ENCODE data around the gene GJB5.
"Not testable (repeated sequence)": the region's sequence is repeated elsewhere in the genome, so short reads cannot be mapped to it uniquely, and the experiment has no call there.

The GJB5 gene

DNA sequence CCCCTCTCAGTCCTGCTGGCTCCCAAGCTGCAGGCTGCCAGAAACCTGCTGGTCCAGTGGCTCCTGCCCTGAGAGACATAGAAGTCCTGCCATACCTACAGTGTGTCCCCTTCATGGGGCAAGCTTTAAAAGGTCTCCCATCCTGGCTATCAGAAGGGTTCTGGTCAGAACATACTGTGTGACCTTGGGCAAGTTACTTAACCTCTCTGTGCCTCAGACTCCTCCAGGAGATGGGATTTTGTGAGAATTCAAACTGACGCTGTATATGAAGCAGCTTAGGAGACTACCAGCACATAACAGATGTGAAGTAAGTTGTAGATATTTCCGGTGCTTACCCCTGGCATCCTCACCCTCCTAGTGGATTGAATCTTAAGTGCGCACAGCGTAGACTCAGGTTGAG, 8.7 kb upstream of the GJB5 start:
- no peak for DNase-seq

DNA sequence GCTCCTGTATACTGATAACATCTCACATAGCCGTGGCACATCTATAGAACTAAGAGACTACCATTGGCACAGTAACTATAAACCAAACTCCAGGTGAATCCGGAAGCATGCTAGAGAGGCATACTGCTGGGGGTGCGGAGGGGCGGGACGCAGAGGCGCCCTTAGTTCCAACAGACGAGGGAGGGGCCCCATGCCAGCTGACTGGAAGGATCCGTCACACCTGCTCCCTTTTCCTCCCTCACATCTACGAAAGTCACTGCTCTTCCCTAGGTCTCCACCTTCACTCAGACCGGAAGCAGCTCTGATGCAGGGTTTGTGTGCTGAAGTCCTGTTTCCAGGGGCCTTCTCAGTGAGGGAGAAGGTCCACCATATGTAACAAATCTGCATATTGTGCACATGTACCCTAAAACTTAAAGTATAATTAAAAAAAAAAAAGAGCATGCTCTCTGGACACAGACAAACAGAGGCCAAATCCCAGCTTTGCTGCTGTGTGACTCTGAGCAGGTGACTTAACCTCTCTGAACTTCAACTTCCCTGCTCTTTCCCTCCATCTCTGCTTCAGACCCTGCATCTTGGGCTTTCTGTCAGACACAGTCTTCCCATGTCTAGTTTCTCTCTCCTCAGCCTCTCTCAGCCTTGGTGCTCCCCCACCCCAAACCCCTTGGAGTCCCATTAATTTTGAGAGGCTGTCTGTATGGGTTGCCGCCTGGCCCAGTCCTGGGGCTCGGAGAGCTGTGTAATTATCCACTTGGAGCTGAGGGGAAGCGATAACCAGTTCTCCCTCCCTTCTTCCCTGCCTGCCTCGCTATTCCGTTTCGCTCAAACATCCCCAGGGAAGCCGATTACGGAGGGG, 7.8 kb upstream of the GJB5 start:
- DNase-seq = no peak

GRCh38 chr1:34747638-34747941, 7.3 kb upstream of the GJB5 start:
- DNase-seq = no peak

DNA sequence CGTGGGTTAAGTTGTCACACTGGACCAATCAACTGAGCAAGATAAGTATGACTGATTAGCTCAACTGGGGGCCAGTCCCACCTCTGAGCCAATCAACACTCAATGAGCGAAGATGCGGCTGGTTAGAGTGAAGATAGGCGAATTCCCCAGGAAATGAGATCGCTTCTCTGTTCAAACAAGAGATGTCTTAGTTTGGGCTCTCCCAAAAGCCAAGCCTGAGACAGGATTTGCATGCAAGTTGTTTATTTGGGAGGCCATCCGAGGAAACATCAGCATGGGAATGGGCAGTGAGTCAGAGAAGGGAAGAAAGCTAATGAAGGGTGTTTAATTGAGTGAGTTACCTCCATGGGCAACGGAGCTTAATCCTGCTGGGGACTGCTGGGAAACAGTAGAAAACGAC, 4.9 kb upstream of the GJB5 start:
- DNase-seq = no peak

- DNase-seq = no peak
Observed at GRCh38 chr1:34750610-34751009, 4.2 kb upstream of the GJB5 start.

- no peak for DNase-seq
Observed at GRCh38 chr1:34753163-34753562, 1.7 kb upstream of the GJB5 start.

GRCh38 chr1:34755961-34756360, 1.1 kb downstream of the GJB5 start:
- DNase-seq = no peak

DNA sequence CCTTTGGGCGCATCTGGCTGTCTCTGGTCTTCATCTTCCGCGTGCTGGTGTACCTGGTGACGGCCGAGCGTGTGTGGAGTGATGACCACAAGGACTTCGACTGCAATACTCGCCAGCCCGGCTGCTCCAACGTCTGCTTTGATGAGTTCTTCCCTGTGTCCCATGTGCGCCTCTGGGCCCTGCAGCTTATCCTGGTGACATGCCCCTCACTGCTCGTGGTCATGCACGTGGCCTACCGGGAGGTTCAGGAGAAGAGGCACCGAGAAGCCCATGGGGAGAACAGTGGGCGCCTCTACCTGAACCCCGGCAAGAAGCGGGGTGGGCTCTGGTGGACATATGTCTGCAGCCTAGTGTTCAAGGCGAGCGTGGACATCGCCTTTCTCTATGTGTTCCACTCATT, 2.5 kb downstream of the GJB5 start:
- DNase-seq = no peak

GRCh38 chr1:34758751-34759150, 3.9 kb downstream of the GJB5 start:
- DNase-seq = no peak

- DNase-seq = peak in 1 of 2 experiments; percentile 6
Observed at GRCh38 chr1:34759503-34760357, 4.9 kb downstream of the GJB5 start, which contains the start of gene GJB4. GJB4 (plus strand) TSS chr1:34759740; CDS start chr1:34761255, 1,515 bp downstream.

DNA sequence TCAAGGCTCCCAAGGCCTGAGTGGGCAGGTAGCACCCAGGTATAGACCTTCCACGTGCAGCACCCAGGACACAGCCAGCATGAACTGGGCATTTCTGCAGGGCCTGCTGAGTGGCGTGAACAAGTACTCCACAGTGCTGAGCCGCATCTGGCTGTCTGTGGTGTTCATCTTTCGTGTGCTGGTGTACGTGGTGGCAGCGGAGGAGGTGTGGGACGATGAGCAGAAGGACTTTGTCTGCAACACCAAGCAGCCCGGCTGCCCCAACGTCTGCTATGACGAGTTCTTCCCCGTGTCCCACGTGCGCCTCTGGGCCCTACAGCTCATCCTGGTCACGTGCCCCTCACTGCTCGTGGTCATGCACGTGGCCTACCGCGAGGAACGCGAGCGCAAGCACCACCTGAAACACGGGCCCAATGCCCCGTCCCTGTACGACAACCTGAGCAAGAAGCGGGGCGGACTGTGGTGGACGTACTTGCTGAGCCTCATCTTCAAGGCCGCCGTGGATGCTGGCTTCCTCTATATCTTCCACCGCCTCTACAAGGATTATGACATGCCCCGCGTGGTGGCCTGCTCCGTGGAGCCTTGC, 6.4 kb downstream of the GJB5 start:
- no peak for DNase-seq

- DNase-seq = no peak
Observed at GRCh38 chr1:34761776-34762307, 7.0 kb downstream of the GJB5 start.

DNA sequence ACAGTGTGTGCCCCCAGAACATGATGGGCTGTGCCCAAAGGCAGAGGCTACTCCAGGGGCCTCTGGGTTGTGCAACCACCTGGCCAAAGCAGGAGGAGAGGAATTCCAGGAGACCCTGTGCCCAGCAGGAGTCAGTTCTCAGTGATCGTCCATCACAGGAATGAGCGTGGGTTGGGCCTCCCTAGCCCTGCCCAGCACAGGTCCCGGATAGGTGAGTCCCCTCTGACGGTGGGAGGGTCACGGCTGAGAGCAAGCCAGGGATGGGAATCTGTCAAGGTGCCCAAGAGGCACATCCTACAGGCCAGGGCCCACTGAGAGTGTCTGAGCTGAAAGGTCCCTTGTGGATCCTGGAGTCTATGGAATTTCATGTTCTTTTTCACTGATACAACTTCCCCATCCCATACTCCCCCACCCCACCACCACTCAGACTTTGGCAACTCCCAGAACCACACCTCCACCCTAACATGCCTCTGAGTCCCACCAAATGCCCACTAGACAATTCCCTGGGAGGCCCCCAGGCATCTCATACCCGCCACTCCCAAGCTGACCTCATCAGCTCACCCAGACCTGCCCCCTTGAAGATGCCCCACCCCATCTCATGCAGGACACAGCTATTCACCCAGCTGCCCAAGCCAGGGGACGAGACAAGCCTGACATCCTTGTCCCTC, 7.8 kb downstream of the GJB5 start:
- peak in 1 of 2 experiments; percentile 25 for DNase-seq

- DNase-seq = peak; percentile 70 to 88
Observed at GRCh38 chr1:34763142-34763781, 8.4 kb downstream of the GJB5 start.

DNA sequence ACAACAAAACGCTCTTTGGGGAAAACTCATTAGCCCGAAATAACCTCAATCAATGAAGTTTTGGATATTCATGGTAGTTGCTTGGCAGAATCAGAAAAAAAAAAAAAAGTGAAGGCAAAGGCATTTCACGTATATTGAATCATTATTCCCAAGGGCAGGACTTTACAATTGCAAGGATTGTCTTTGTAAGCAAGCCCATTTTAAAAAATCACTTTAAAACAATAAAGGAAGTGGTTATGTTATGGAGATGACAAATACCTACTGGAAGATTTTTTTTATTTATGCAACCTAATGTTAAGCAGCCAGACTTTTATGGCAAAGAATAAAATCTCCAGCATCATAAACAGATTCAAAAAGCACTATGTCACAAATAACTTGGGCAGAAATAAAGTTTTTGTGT, 14.0 kb downstream of the GJB5 start:
- DNase-seq = no peak

GRCh38 chr1:34770891-34771504, 16.2 kb downstream of the GJB5 start:
- no peak for DNase-seq

GRCh38 chr1:34771573-34772371, 16.9 kb downstream of the GJB5 start:
- no peak for DNase-seq

DNA sequence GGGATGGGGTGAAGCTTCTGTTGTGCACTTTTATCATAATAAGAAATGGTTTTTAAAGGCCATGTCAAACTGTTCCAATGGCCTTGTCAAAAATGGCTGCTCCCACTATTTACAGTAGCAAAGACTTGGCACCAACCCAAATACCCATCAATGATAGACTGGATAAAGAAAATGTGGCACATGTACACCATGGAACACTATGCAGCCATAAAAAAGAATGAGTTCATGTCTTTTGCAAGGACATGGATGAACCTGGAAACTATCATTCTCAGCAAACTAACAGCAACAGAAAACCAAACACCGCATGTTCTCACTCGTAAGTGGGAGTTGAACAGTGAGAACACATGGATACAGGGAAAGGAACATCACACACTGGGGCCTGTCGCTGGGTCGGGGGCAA, 18.3 kb downstream of the GJB5 start:
- DNase-seq = not testable (repeated sequence)

GRCh38 chr1:34774957-34775356, 20.1 kb downstream of the GJB5 start:
- DNase-seq = no peak

GRCh38 chr1:34776911-34777310, 22.1 kb downstream of the GJB5 start:
- no peak for DNase-seq

Data from SW 1271 (cell line).